Esophagus mucosa (tissue), 1 donor: Measurements from ENCODE around the gene SLC9A2. TPM values are rescaled to one million over a fixed set of nuclear protein-coding genes. Genes with fewer than 3 reads are reported as not detected.

Experiments used
- ATAC-seq: fragments of 200-7000 bp; cut with Tn5 transposase; one replicate; pipeline ENCODE4 v1.9.1; 2020
- total RNA-seq: library from RNA; stranded (reverse); gene quantifications from one replicate; pipeline ENCODE4 v1.2.4, GENCODE V29; 2023
- donor health status: DM: yes; HTN: yes; CAD: no.

The SLC9A2 gene
- 0.20 TPM for total RNA-seq

DNA sequence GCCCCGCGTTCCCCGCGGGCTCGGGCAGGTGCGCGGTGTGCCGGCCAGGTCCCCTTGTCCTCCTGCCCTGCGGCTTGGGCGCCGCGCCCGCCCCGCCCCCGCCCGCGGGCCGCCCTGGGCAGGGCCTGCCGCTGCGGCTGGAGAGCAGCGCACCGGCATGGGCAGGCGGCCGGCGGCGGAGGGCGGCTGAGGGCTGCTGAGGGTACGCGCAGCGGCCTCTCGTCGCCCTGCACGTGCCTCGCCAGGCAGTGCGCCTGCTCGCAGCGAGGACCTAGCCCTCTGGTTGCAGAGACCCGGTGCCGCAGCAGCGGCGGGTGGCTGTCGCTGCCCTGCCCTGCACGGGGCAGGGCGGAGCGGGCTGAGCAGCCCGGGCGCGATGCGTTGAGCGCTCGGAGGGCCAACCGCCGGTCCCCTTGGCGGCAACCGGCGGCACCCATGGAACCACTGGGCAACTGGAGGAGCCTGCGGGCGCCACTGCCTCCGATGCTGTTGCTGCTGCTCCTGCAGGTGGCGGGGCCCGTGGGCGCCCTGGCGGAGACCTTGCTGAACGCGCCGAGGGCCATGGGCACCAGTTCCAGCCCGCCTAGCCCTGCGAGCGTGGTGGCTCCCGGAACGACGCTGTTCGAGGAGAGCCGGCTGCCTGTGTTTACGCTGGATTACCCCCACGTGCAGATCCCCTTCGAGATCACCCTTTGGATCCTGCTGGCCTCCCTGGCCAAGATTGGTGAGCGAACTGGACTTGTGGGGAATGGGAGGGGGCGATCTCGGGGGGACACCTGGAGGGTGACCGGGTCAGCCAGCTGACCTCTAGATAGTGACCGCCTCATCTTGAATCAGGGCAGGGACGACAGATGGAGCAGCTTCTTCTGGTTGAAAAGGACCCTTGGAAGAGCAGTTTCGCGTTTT lies at the start of gene SLC9A2:
TSS of gene SLC9A2 (plus strand) at position 140 of the 906 bp plus-strand sequence. CDS start at position 436, 296 bp downstream.
- peak; percentile 55 for ATAC-seq

- ATAC-seq: no peak
These were observed 43.5 kb upstream of the SLC9A2 start for GRCh38 chr2:102575888-102576287.

DNA sequence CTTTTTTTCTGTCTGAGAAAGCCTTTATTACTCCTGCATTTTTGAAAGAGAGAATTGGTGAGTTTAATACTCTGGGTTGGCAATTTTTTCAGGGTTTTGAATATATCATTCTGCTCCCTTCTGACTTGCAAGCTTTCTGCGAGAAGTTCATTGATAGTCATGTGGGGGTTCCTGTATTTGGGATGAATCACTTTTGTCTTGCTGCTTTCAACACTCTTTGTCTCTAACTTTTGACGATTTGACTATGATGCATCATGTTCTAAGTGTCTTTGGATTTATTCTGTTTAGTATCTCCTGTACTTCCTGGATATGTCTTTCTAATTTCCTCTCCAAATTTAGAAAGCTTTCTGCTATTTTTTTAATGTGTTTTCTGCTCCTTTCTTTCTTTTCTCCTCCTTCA lies 41.0 kb upstream of the SLC9A2 start:
- ATAC-seq: no peak

DNA sequence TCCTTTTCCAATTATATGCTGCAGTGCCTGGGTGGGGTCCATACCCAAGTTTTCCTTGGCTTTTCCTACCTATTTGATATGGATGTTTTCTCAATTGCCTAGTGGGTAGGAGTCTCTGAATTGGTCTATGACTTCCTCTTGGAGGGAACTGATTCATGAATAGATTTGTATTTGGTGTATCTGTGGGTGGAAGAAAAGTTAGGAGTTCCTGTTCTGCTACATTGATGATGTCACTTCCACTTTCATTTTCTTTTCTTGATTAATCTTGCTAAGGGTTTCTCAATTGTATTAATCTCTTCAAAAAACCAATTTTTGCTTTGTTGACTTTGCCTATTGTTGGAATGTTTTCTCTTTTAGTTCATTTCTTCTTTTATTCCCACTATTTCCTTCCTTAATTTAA lies 37.4 kb upstream of the SLC9A2 start:
- ATAC-seq: peak; percentile 43

DNA sequence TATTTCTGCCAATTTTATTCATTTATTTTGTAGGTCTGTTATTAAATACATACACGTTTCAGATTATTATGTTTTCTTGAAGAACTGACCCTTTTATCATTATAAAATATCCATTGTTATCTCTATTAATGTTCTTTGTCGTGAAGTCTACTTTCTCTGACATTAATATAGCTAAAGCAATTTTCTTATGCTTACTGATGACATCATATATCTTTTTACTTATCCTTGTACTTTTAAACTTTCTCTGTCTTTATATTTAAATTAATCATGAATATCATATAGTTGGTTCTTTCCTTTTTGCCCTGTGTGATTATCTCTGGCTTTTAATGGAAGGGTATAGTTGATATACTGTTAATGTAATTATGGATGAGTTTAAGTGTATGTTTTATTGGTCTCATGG lies 36.5 kb upstream of the SLC9A2 start:
- no peak for ATAC-seq

GRCh38 chr2:102585847-102586404 lies 33.4 kb upstream of the SLC9A2 start:
- ATAC-seq: peak; percentile 81

DNA sequence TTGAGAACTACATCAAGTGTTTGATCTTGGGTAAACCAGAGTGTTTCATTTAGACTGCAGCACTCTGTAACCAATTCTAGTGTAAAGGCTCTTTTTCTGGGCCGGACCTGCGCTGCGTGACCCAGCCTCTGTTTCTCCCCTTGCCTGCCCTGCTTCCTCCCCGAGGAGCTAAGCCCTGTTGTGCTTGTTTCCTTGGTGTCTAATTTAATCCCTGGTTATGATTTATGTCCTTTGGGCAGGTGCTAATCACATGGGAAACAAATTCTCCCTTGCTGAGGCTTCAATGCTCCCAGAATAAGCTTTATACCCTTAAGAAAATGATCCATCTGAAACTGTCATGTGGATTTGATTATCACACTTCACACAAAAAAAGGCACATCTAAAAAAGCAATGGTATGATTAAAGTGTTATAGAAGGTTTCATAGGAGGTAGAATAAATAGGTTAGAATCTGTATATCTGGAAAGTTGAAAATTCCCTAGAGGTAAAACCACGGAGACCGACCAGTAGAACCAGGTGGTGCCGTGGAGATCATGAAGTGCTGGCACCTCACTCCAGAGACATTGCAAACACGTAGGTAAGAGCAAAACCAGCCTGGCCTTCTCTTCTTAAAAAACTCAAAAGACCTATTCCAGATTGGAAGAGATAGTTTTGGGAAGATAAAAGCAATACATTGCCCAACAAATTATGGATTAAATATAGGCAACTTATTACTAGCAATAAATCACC lies 31.0 kb upstream of the SLC9A2 start:
- peak; percentile 43 for ATAC-seq

DNA sequence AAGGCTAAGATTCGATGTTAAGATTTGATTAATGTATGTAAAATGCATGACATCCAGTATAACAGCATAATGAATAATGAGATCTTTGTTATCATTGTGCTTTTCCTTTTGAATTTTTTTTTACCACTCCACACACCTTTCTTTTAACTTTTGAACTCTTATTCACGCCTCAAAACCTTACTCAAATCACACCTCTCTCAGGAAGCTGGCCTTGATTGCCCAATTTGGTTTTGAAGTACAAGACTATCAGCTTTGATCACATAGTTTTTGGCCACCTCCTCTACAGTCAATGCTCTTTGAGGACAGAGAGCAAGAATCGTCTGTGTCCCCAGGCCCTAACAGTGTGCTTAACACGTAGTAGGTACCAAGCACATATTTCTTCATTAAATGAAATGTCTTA lies 29.9 kb upstream of the SLC9A2 start:
- ATAC-seq: no peak

DNA sequence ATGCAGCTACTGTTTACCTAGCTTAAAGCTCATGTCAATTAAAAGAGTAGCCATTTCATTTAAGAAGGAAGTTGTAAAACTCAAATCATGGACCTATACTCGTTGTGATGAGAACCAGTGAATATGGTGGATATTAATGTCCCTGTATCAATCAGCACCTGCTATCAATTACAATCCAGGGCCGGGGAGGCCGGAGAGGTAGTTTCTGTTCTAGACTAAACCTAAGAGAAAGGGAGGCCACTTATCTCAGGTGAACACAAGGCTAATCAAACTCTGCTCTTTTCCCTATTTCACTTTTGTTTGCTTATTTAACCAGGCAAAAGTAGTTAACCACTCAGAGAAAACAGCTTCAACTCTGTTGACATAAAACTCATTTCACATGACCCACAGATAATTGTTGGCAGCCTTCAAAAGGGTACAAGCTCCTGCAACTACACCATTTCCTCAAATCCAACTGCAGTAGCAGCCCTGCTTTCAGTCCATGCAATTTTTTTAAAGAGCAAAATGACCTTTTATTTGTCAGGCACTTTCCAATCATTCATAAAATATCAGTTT lies 27.8 kb upstream of the SLC9A2 start:
- ATAC-seq: no peak

- ATAC-seq: peak; percentile 63
These were observed 26.8 kb upstream of the SLC9A2 start for GRCh38 chr2:102592601-102593000.

DNA sequence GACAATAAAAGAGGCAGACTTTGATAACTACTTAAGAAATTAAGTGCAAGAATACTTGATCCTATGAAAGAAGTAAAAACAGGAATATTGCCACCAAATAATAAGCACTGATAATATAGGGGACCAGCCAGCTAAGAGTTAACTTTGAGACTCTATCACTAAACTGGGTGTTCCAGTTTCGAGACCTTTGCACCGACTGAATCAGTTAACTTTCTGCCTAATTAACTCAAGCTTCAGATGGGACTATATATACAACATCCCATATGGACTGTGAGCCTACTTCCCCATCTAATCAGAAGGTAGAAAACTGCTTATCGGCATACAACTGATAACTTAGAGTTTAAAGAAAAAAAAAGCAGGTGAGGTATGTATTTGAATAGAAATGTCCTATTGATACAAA lies 25.8 kb upstream of the SLC9A2 start:
- no peak for ATAC-seq

DNA sequence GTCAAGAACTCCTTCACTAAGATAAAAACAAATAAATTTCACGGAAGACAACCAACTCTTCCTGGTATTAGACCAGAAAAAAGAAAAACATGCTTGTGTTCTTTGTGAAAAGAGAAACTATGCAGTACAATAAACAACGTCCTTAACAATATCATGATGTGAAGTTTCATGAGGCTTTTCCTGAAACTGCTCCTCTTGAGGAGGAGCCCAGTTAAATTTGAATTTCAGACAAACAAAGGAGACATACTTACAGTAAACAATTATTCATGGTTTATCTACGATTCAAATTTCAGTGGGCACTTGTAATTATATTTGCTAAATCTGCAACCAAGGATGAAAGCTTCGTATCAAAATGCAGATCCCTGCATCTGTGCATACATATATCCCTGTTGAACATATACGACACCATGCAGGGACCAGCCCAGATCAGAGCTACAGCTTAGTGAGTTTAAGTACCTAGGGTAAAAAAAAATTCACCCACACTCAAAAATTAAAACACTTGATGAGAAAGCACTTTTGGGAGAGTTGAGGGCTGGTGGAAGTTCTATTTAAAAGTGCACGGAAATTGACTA lies 24.8 kb upstream of the SLC9A2 start:
- ATAC-seq: no peak

- no peak for ATAC-seq
These were observed 21.6 kb upstream of the SLC9A2 start for GRCh38 chr2:102597788-102598187.

GRCh38 chr2:102599486-102599885 lies 19.9 kb upstream of the SLC9A2 start:
- no peak for ATAC-seq

- ATAC-seq: no peak
These were observed 17.6 kb upstream of the SLC9A2 start for GRCh38 chr2:102601730-102602129.

GRCh38 chr2:102603904-102604303 lies 15.4 kb upstream of the SLC9A2 start:
- peak; percentile 78 for ATAC-seq

DNA sequence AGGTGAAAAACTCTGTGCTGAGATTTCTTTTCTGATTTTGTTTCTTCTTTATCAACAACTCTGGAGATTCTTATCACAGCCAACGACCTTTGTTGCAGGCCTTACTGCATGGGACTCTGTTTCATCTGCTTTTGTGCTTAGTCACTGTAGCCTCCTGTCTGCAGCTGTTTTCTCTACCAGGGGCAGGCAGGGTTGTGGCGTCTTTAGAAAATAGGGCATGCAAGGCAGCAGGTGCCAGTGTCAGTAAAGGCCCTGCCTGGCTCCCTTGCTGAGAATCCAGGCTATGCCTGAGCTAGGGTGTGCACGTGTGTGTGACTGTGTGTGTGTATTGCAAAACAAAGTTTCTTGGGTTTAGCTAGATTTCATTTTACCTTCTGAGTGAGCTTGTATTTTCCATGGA lies 14.6 kb upstream of the SLC9A2 start:
- ATAC-seq: peak; percentile 43

DNA sequence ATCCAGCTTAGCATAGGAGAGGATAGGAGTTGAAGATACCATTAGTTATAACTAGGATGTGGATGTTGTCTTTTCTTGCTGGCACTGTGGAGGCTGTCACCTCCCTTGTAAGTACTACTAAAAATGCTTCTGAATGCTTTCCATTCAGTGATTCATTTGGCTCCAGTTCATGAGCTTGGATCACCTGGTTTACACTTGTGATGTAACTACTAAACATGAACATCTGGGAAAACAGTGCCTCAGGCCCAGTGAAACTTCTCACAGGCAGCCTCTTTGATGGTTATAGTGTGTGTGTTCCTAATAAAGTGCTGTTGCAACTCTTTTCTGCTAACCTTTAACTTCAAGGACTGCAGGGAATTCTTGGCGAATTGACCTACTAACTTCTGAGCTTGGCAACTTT lies 13.0 kb upstream of the SLC9A2 start:
- peak; percentile 87 for ATAC-seq

- peak; percentile 91 for ATAC-seq
These were observed 3.5 kb upstream of the SLC9A2 start for GRCh38 chr2:102615620-102616436.

DNA sequence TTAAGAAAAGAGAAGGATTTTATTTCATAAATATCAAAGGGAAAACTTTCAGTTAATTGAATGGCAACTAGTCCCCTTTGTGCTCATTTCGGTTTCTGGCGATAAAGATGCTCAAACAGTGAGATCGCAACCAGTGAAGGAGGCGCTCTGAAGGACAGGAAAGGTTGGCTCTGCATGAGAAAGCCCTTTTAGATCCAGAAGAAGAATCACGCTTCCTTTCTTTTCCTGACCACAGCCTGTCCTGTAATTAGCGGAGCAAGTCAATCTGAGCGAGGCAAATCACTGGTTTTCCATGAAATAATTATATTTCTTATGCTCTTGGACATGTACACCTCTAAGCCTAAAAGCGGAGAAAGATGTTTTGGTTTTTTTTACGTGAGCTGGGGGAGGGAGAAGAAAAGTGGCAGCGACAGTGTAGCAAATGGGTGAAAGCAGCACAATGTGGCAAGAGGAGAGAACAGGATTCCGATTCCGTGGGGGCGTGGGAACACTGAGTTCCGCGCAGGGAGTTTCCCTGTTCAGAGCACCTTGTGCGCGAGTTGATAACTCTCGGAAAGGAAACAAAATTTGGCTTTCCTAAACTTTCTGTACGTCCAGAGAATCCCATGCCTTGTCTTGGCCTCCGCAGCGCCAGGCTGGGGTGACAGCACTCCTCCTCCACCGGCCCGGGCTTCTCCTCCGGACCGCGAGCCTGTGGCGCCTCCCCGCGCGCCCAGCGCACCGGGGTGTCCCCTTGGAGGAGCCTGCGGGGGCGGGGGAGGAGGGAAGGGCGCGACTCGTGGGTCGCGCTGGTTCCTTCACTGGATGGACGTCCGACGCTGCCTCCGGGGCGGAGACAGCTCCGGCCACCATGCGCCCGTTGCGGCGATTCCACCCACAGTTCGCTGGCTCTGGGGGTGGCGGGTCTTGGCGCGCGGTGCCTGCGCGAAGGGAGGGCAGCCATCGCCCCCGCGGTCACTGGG lies 620 bp upstream of the SLC9A2 start:
- ATAC-seq: no peak

GRCh38 chr2:102620332-102620731 lies 979 bp downstream of the SLC9A2 start:
- peak; percentile 35 for ATAC-seq
